Measurements from ENCODE around the gene SV2A.

GRCh38 chr1:149883598-149884247 is 33.9 kb downstream of the SV2A start:
- TF ChIP-seq CTCF (IDR thresholded peaks at IDR 0.05), result no peak
- no peak for TF ChIP-seq POLR2A (IDR thresholded peaks at IDR 0.05)
